ENCODE measurements around the gene FTH1.

DNA sequence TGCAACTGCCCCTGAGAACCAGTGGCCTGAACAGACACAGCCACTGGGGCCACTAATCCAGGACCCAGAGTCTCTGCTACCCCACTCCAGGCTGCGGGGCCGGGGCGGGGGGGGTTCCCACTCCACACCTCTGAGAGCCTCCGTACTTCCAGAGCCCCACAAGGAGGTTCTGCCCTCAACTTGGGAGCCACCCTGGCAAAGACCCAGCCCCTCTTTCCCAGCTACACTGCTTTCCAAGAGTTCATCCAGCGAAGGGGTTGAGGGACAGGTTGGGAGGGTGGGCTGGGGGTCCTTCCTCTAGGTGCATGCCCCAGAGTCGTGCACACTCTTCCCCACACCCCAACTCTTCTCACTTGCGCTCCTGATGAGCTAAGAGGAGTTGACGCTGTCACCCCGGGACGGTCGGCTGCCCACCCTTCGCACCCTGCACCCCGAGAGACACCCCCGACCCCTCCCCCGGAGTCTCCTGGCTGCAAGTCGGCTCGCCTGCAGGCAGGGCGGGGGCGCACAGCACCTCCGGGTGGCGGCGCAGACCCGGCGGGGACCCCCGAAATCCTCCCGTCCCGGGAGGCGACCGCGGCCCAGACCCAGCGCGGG lies 50.6 kb downstream of the FTH1 start:
- no peak for TF ChIP-seq CTCF (IDR thresholded peaks at IDR 0.05 in 8 of 11, conservative IDR thresholded peaks at IDR 0.05 in 3 of 11)
- TF ChIP-seq POLR2A (IDR thresholded peaks at IDR 0.05) = no peak
